H1 (cell line): Measurements from ENCODE around the gene PLEKHM3. TPM values are rescaled to one million over a fixed set of nuclear protein-coding genes. Genes with fewer than 3 reads are reported as not detected.

ENCODE experiments used
- CTCF ChIA-PET: fragments of 300-600 bp; sonication (Branson Sonifier 250); formaldehyde crosslinking; loops from one replicate; lab custom pipeline; 2021; ENCODE audit not compliant: partially characterized antibody; lab: Charles Lee
- POLR2A ChIA-PET: fragments of 300-600 bp; sonication (Branson Sonifier 250); formaldehyde crosslinking; loops from one replicate; lab custom pipeline; 2021; ENCODE audit warnings: inconsistent platforms; ENCODE audit not compliant: partially characterized antibody; lab: Charles Lee
- DNase-seq, 2 experiments: peaks; one replicate each; pipeline versions ENCODE4 v3.0.0 to v3.0.0-alpha.2; 2010 to 2022; ENCODE audit warnings: low spot score in 2 of 2, low read depth in 1 of 2, mixed read lengths in 1 of 2
- FAIRE-seq: peaks from 2 replicates; lab custom pipeline; 2011; peaks lifted over from hg19 to GRCh38; lab: Jason Lieb, UNC
- H2AFZ ChIP-seq: 2 replicates; pipeline ENCODE4 v1.8.1; 2012; ENCODE audit warnings: low read length, inconsistent platforms
- H2AK5ac ChIP-seq: 2 replicates; pipeline ENCODE4 v1.6.1; 2013; ENCODE audit warnings: low read depth, low read length
- H2BK120ac ChIP-seq: replicated peaks from 2 replicates; pipeline ENCODE3; 2013; ENCODE audit warnings: low read depth, low read length, inconsistent platforms
- H2BK12ac ChIP-seq: 2 replicates; pipeline ENCODE4 v1.6.1; 2013; ENCODE audit warnings: low read depth, low read length
- H2BK15ac ChIP-seq: 2 replicates; pipeline ENCODE4 v1.6.1; 2013; ENCODE audit warnings: low read length
- H2BK20ac ChIP-seq: 2 replicates; pipeline ENCODE4 v1.6.1; 2013; ENCODE audit warnings: low read length
- H2BK5ac ChIP-seq: 2 replicates; pipeline ENCODE4 v1.6.1; 2013; ENCODE audit warnings: low read depth, low read length
- H3K14ac ChIP-seq: 2 replicates; pipeline ENCODE4 v1.6.1; 2013; ENCODE audit warnings: inconsistent platforms; ENCODE audit not compliant: insufficient read length
- H3K18ac ChIP-seq: 2 replicates; pipeline ENCODE4 v1.6.1; 2013; ENCODE audit warnings: low read length; ENCODE audit errors: extremely low read depth
- H3K23ac ChIP-seq: 2 replicates; pipeline ENCODE4 v1.6.1; 2013; ENCODE audit warnings: inconsistent platforms; ENCODE audit not compliant: insufficient read length
- H3K23me2 ChIP-seq: 2 replicates; pipeline ENCODE4 v1.6.1; 2013; ENCODE audit warnings: low read depth, low read length
- H3K27ac ChIP-seq: 2 replicates; pipeline ENCODE4 v1.6.1; 2011; ENCODE audit warnings: low read depth, low read length, inconsistent platforms
- H3K27me3 ChIP-seq, 4 experiments: replicated peaks in 1 of 4; 1 replicate in 1 of 4; 2 replicates in 3 of 4; pipeline versions ENCODE4 v1.6.1 to v1.8.1; 2011 to 2013; ENCODE audit warnings: low read length in 3 of 4, mild to moderate bottlenecking in 3 of 4, inconsistent platforms in 2 of 4, mixed read lengths in 2 of 4, moderate library complexity in 1 of 4; ENCODE audit not compliant: control insufficient read depth in 3 of 4, insufficient read depth in 3 of 4; ENCODE audit errors: extremely low read depth in 1 of 4
- H3K36me3 ChIP-seq, 4 experiments: 2 replicates each; pipeline versions ENCODE4 v1.6.1 to v1.8.1; 2011 to 2013; ENCODE audit warnings: mild to moderate bottlenecking in 4 of 4, low read length in 3 of 4, moderate library complexity in 2 of 4, control low read depth in 1 of 4, inconsistent platforms in 1 of 4; ENCODE audit not compliant: insufficient read depth in 4 of 4, control insufficient read depth in 2 of 4
- H3K4ac ChIP-seq: replicated peaks from 2 replicates; pipeline ENCODE3; 2013; ENCODE audit warnings: low read length, low read depth, mixed read lengths, inconsistent platforms; ENCODE audit not compliant: insufficient read length
- H3K4me1 ChIP-seq, 4 experiments: replicated peaks in 1 of 4; 1 replicate in 1 of 4; 2 replicates in 3 of 4; pipeline versions ENCODE4 v1.6.1 to v1.8.1; 2011 to 2013; ENCODE audit warnings: low read length in 3 of 4, inconsistent platforms in 2 of 4, mixed read lengths in 1 of 4; ENCODE audit not compliant: insufficient read depth in 4 of 4, control insufficient read depth in 3 of 4
- H3K4me2 ChIP-seq, 2 experiments: 2 replicates each; pipeline versions ENCODE4 v1.6.1 to v1.8.1; 2011 to 2013; ENCODE audit warnings: low read depth in 2 of 2, low read length in 2 of 2, control low read depth in 1 of 2, inconsistent platforms in 1 of 2, mild to moderate bottlenecking in 1 of 2; ENCODE audit not compliant: insufficient read depth in 1 of 2
- H3K4me3 ChIP-seq, 4 experiments: fragments of 200-600, 300-600 bp in 1 of 4; sonication (generic), shearing (Covaris generic), sonication (Bioruptor Twin) in 1 of 4; 2 replicates each; pipeline versions ENCODE4 v1.5.1 to v1.8.1; 2011 to 2016; ENCODE audit warnings: low read length in 4 of 4, low read depth in 3 of 4, control low read depth in 2 of 4, inconsistent platforms in 2 of 4, mild to moderate bottlenecking in 2 of 4, mixed read lengths in 1 of 4, moderate library complexity in 1 of 4; ENCODE audit not compliant: insufficient read depth in 2 of 4; ENCODE audit errors: extremely low read depth in 1 of 4
- H3K56ac ChIP-seq: replicated peaks from 2 replicates; pipeline ENCODE3; 2013; ENCODE audit warnings: low read depth, mild to moderate bottlenecking, mixed read lengths, low read length, inconsistent platforms; ENCODE audit not compliant: insufficient read length
- H3K79me1 ChIP-seq: 2 replicates; pipeline ENCODE4 v1.6.1; 2013; ENCODE audit warnings: low read depth, low read length, control low read depth
- H3K79me2 ChIP-seq, 2 experiments: 2 replicates each; pipeline versions ENCODE4 v1.6.1 to v1.8.1; 2012 to 2013; ENCODE audit warnings: low read length in 2 of 2, mild to moderate bottlenecking in 2 of 2, inconsistent platforms in 1 of 2; ENCODE audit not compliant: insufficient read depth in 2 of 2, control insufficient read depth in 1 of 2
- H3K9ac ChIP-seq, 4 experiments: replicated peaks in 1 of 4; 1 replicate in 1 of 4; 2 replicates in 3 of 4; pipeline versions ENCODE4 v1.6.1 to v1.8.1; 2011 to 2013; ENCODE audit warnings: low read depth in 3 of 4, low read length in 3 of 4, control low read depth in 2 of 4, mild to moderate bottlenecking in 2 of 4, moderate library complexity in 2 of 4, inconsistent platforms in 1 of 4; ENCODE audit errors: extremely low read depth in 1 of 4
- H3K9me3 ChIP-seq, 2 experiments: 2 replicates each; pipeline versions ENCODE4 v1.6.1 to v1.8.1; 2012 to 2013; ENCODE audit warnings: mild to moderate bottlenecking in 2 of 2, moderate library complexity in 2 of 2, control low read depth in 1 of 2, inconsistent platforms in 1 of 2, low read depth in 1 of 2, low read length in 1 of 2, mixed read lengths in 1 of 2; ENCODE audit not compliant: insufficient read depth in 2 of 2
- H4K20me1 ChIP-seq, 2 experiments: replicated peaks in 1 of 2; 2 replicates each; pipeline versions ENCODE3 to v1.8.1; 2011 to 2013; ENCODE audit warnings: inconsistent platforms in 2 of 2, low read length in 2 of 2, mild to moderate bottlenecking in 1 of 2; ENCODE audit not compliant: insufficient read depth in 2 of 2, control insufficient read depth in 1 of 2
- H4K5ac ChIP-seq: 2 replicates; pipeline ENCODE4 v1.6.1; 2013; ENCODE audit warnings: low read length, low read depth, mixed read lengths, inconsistent platforms; ENCODE audit not compliant: insufficient read length
- H4K8ac ChIP-seq: 2 replicates; pipeline ENCODE4 v1.8.0; 2013; ENCODE audit warnings: mild to moderate bottlenecking, moderate library complexity, low read length, inconsistent platforms; ENCODE audit not compliant: insufficient read depth; ENCODE audit errors: extremely low read depth
- H4K91ac ChIP-seq: replicated peaks from 2 replicates; pipeline ENCODE3; 2013; ENCODE audit warnings: low read length, mixed read lengths, inconsistent platforms; ENCODE audit not compliant: insufficient read length
- CBX8 ChIP-seq: fragments of 300-800, 300-1000 bp; sonication (generic); IDR thresholded peaks from 2 replicates; pipeline ENCODE4 v1.7.1; 2016; ENCODE audit warnings: low read depth, low read length, borderline replicate concordance
- EGR1 ChIP-seq: IDR thresholded peaks from 2 replicates; pipeline ENCODE4 v1.6.1; 2011; ENCODE audit warnings: low read depth, low read length, borderline replicate concordance
- FOSL1 ChIP-seq: IDR thresholded peaks from 2 replicates; pipeline ENCODE4 v1.6.1; 2011; ENCODE audit warnings: mild to moderate bottlenecking, low read depth, low read length, moderate library complexity; ENCODE audit not compliant: insufficient read depth
- GTF2F1 ChIP-seq: IDR thresholded peaks from 2 replicates; pipeline ENCODE4 v1.6.1; 2012; ENCODE audit warnings: low read depth, low read length, improper control_type of control experiment, borderline replicate concordance
- JUN ChIP-seq: IDR thresholded peaks from 2 replicates; pipeline ENCODE4 v1.6.1; 2011; ENCODE audit warnings: low read depth, mild to moderate bottlenecking, improper control_type of control experiment, low read length
- KDM1A ChIP-seq: fragments of 200-600, 300-600 bp; sonication (generic); IDR thresholded peaks from 2 replicates; pipeline ENCODE4 v1.7.1; 2016; ENCODE audit warnings: mild to moderate bottlenecking, low read length, borderline replicate concordance
- MAX ChIP-seq: IDR thresholded peaks from 2 replicates; pipeline ENCODE4 v1.6.1; 2012; ENCODE audit warnings: inconsistent platforms
- NRF1 ChIP-seq: IDR thresholded peaks from 2 replicates; pipeline ENCODE4 v1.6.1; 2011; ENCODE audit warnings: mild to moderate bottlenecking, low read depth, low read length, improper control_type of control experiment
- POLR2AphosphoS5 ChIP-seq: IDR thresholded peaks from 2 replicates; pipeline ENCODE4 v1.6.1; 2011; ENCODE audit warnings: low read depth, low read length
- POU5F1 ChIP-seq: IDR thresholded peaks from 2 replicates; pipeline ENCODE4 v1.6.1; 2011; ENCODE audit warnings: low read depth, mild to moderate bottlenecking, low read length, moderate library complexity
- RFX5 ChIP-seq: IDR thresholded peaks from 2 replicates; pipeline ENCODE4 v1.6.1; 2011; ENCODE audit warnings: low read depth, low read length, improper control_type of control experiment, borderline replicate concordance
- SAP30 ChIP-seq: fragments of 300-600 bp; sonication (generic); IDR thresholded peaks from 2 replicates; pipeline ENCODE4 v1.7.1; 2012; ENCODE audit warnings: low read length, moderate library complexity, mild to moderate bottlenecking, inconsistent platforms; ENCODE audit not compliant: insufficient read depth, insufficient replicate concordance
- SIX5 ChIP-seq: IDR thresholded peaks from 2 replicates; pipeline ENCODE4 v1.6.1; 2011; ENCODE audit warnings: mild to moderate bottlenecking, low read depth, low read length
- SP1 ChIP-seq: IDR thresholded peaks from 2 replicates; pipeline ENCODE4 v1.6.1; 2011; ENCODE audit warnings: low read depth, low read length
- SP4 ChIP-seq: IDR thresholded peaks from 2 replicates; pipeline ENCODE4 v1.6.1; 2012; ENCODE audit warnings: low read length, inconsistent platforms
- WGBS, 2 experiments: shearing (Covaris generic) in 1 of 2; methylation state at CpG; one replicate each; pipeline versions ENCODE4 v1.1.6 to v1.1.7; 2013 to 2015; ENCODE audit warnings: low lambda C conversion rate in 2 of 2, mixed read lengths in 2 of 2, inconsistent platforms in 1 of 2, low coverage in 1 of 2, missing lambda C conversion rate in 1 of 2; ENCODE audit not compliant: insufficient replicate concordance in 2 of 2, insufficient coverage in 1 of 2, insufficient read length in 1 of 2; ENCODE audit errors: extremely low coverage in 1 of 2, missing lambda C conversion rate in 1 of 2; 5-methylcytosine and 5-hydroxymethylcytosine counted together
- polyA plus RNA-seq, 7 experiments: library from polyadenylated mRNA; depleted of rRNA in 3 of 7; stranded (reverse) in 5 of 7; unstranded in 2 of 7; fragments of >200 nt in 5 of 7; fragments of 200-250 nt in 2 of 7; gene quantifications; 1 replicate in 5 of 7; 2 replicates in 1 of 7; 4 replicates in 1 of 7; pipeline versions ENCODE4 v1.2.1 to v1.2.3, GENCODE V29; 2011 to 2013; ENCODE audit warnings: missing spikeins in 2 of 7, mixed read lengths in 2 of 7
- total RNA-seq: library from RNA; stranded (reverse); fragmentation: NEBNext Ultra II Directional; extraction: Animal tissue kit (Norgen Biotek cat#: 25700); gene quantifications from 2 replicates; pipeline ENCODE4 v1.2.1, GENCODE V29; 2021

The PLEKHM3 gene
- total and polyA plus RNA-seq, 2 of the 8 experiments (the other 6 are each of a cell fraction or from before 2014, with no cell fraction given), result 2.3 to 5.8 TPM

GRCh38 chr2:207996848-207997247, 28.5 kb downstream of the PLEKHM3 start:
- ChIA-PET CTCF (interaction anchor here (0.6 to 4.7 kb wide), 7 partner anchors 9 to 128 kb away, joined by 3 to 22 read pairs (median 4); no protein-coding TSS in a partner anchor), POLR2A (no interaction called here)
- no peak overlapping the region for H3K14ac ChIP-seq
- H3K79me1 ChIP-seq, result no peaks in the 10 kb centered on the region
- H3K36me3 ChIP-seq, result no peaks in the 10 kb centered on the region
- no peak overlapping the region for H2AK5ac ChIP-seq
- H4K20me1 ChIP-seq, result no peaks in the 10 kb centered on the region
- H3K4me2 ChIP-seq, result no peak overlapping the region
- H2BK12ac ChIP-seq, result no peak overlapping the region
- TF ChIP-seq SIX5 (no peak), POLR2AphosphoS5 (no peak), RFX5 (no peak), JUN (no peak), FOSL1 (no peak), SP4 (no peak), CBX8 (no peak), GTF2F1 (no peak), NRF1 (no peak), KDM1A (no peak), MAX (no peak), SAP30 (no peak), POU5F1 (no peak), EGR1 (no peak), SP1 (no peak)
- no peak overlapping the region for H3K23ac ChIP-seq
- H2AFZ ChIP-seq, result no peak overlapping the region
- WGBS, 2 experiments, result 74% methylated on average over 2 of the region's 2 CpGs; no CpG with 5 or more reads in 1 of the 2 experiments
- DNase-seq (no peak), FAIRE-seq (no peak)
- H2BK120ac ChIP-seq, result no peak overlapping the region
- H4K91ac ChIP-seq, result no peak overlapping the region
- no peak overlapping the region for H4K5ac ChIP-seq
- H3K9me3 ChIP-seq, result no peaks in the 10 kb centered on the region
- H3K4me1 ChIP-seq, result no peaks in the 10 kb centered on the region
- H2BK5ac ChIP-seq, result no peak overlapping the region
- no peak overlapping the region for H2BK15ac ChIP-seq
- H3K4ac ChIP-seq, result no peak overlapping the region
- no peak overlapping the region for H3K27ac ChIP-seq
- H3K4me3 ChIP-seq, result no peak overlapping the region
- no peak overlapping the region for H3K9ac ChIP-seq
- no peaks in the 10 kb centered on the region for H3K27me3 ChIP-seq
- H3K79me2 ChIP-seq, result no peaks in the 10 kb centered on the region
- H3K23me2 ChIP-seq, result no peaks in the 10 kb centered on the region
- H3K18ac ChIP-seq, result no peak overlapping the region
- H2BK20ac ChIP-seq, result no peak overlapping the region
- H3K56ac ChIP-seq, result no peak overlapping the region
- no peak overlapping the region for H4K8ac ChIP-seq
